GM18867 (cell line): ENCODE measurements around the gene ANKS1B.
"Not testable (repeated sequence)": the region's sequence is repeated elsewhere in the genome, so short reads cannot be mapped to it uniquely, and the experiment has no call there.

Experiments used
- ATAC-seq: cut with Tn5 transposase; IDR thresholded peaks from one replicate; pipeline ENCODE4 v1.9.1; 2021; ENCODE audit warnings: mild to moderate bottlenecking, moderate library complexity; ENCODE audit not compliant: unreplicated experiment

The ANKS1B gene

DNA sequence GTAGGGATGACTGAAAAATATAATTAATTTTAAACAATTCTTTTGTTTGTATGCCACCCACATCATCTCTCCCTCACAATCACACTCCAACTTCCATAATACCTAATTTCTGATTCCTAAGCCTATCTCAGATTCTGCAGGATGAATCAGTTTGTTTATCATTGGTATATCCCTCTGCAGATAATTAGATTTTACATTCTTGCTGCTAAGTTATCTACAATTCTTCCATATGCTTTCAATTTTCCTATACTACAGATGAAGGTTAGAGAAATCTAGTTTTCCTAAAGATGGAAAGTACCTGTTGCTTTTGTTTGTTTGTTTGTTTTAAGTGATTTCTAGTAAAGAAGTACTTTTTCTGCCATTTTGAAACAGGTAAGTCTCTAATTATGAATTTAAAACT lies 105.3 kb downstream of the ANKS1B start:
- no peak for ATAC-seq

DNA sequence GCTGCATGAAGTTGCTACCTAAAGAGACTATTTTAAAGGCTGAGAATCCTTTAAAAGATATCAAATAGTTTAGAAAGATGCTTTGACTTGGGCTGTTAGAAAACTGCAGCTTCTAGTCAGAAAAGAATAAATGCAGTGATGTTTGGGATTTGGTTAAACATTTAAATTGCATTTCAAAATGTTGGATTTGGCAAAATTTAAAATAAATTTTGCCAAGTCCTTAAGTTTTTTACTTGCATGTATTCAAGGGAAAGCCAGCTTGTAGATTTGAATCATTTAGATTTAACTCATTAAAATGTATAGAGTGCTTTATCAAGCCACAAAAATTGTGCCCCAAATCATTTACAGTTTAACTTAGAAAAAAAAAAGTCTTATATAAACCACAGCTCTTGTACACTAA lies 109.7 kb downstream of the ANKS1B start:
- ATAC-seq, result no peak

DNA sequence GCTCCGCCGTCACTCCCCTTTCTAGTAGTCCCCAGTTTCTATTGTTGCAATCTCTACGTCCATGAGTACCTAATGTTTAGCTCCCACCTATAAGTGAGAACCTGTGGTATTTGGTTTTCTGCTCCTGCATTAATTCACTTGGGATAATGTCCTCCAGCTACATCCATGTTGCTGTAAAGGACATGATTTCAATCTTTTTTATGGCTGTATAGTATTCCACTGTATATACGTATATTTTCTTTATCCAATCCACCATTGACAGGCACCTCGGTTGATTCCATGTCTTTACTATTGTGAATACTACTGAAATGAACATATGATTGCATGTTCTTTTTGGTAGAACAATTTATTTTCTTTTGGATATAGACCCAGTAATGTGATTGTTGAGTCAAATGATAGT lies 114.7 kb downstream of the ANKS1B start:
- no peak for ATAC-seq

DNA sequence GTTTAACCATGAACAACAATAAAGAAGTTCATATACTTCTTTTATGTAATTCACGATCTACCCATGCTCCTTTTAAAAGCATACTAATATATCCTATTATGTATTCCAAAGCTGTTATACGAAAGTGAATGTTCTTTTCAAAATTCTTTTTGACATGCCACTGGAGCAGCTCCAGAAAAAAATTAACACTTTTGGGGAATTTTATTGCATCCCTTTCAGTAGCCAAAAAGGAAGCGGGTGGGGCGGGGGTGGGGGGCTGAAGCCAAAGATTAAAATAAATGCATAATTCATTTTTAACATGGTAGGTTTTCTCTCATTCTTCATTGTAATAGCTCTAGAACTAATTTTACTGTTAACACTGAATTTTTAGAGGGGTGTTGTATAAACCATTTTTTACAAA lies 123.0 kb downstream of the ANKS1B start:
- no peak for ATAC-seq

DNA sequence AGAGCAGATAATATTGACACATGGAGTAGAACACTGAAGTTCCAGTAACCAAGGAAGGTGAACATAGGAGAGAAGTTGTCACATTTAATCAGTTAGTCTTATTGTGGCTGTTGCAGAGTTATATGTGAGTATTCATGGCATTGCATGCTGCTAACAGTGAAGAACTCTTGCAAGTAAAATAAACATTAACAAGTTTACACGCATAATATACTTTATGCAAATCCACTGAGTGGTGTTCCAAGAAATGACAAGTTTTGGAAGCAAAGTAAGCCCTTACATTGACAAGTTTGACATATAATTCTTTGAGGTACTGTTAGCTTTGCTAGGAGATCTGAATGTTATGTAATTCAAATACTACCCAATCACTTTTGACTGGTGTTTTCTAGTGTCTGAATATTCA lies 125.6 kb downstream of the ANKS1B start:
- ATAC-seq, result no peak

DNA sequence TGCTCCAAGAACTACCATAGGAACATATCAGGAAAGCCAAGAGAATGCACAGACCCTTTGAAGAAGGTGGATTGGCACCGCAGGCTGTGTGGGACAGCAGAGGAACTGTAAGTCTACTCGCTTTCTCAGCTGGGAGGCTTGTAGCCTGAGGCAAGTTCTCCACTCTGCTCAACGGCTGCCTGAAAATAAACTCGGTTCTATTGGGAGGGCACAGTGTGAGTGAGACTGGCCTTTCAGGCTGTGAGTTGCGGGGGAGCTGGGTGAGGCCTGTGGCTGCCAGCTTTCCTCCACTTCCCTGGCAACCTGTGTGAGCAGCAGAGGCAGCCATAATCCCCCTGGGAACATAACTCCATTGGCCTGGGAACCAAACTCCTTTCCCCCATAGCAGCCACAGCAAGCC lies 132.1 kb downstream of the ANKS1B start:
- no peak for ATAC-seq

DNA sequence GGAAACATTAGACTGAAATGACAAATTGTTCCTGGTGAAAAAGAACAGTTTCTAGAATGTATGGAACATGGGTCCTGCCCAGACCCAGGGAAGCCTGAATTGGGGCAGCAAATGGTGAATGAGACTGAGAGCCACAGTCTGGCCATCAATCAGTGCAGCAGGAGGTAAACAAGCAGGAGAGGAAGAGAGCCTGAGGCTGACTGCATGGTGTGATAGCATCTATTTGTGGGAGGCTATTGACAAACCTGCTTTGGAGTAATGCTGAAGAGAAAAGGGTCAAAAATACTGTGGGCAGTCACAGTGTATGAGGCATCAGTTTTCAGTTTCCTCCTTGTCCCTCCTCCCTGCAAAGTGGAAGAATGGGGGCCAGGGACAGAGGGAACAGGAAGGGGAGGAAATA lies 136.8 kb downstream of the ANKS1B start:
- no peak for ATAC-seq

DNA sequence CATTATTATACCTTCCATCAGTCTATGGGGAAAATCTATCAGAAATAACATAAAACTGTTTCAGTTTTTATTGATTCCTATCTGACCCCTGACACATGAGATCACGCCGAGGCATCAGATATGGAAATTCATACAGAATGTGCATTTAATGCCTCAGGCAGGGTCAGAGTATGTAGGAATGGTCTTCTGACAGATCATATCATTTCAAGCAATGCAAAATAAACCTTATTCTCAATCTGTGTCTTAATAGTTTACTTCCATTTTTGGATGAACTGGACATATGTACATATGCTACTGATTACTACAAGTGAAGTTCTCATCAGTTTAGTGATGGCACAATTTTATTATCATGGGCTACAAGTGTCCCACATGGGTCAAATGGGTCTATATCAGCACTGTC lies 150.0 kb downstream of the ANKS1B start:
- no peak for ATAC-seq

DNA sequence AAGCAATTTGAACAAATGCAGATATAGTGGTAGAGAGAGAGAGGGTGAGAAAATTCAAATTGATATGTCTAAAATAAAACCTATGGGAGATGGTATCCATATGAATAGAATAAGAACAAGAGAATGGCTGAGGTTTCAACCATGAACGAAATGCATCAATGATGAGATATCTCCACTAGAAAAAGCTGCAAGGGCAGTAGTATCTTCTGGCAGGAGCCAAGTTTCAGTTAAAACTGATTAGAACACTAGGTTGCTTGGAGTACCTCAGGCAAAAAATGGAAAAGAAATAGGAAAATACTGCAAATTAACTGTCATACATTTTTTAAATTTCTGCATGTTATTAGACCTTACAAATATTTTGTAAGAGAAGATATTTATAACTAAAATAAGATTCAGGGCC lies 151.3 kb downstream of the ANKS1B start:
- ATAC-seq, result no peak

DNA sequence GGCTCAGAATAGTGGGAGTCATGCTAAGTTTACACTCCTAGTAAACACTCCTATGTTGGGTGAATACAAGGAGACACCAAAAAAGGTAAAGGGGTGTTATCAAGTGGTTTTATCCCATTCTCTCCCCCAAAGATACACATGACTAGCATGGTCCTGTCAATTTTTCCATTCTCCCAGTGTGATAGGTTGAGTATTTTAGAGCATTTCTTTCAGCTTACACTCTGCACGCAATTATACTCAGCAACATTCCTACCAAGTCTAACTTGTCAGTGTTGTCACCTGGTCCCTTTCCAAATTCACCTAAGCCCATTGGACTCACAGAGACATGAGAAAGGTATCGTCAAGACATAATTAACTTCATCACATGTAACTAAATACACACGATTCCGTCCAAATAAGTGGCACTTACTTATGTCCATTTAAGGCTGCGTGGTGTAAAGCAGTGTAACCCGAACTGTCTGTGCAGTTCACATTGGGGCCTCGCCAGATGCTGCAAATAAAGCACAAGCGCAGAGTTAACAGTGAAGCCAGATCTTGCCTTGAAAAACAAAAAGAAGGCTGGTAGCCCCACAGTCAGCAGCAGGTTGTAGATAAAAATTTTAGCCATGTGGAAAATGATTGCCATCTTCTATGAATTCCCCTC lies 159.7 kb downstream of the ANKS1B start:
- no peak for ATAC-seq

DNA sequence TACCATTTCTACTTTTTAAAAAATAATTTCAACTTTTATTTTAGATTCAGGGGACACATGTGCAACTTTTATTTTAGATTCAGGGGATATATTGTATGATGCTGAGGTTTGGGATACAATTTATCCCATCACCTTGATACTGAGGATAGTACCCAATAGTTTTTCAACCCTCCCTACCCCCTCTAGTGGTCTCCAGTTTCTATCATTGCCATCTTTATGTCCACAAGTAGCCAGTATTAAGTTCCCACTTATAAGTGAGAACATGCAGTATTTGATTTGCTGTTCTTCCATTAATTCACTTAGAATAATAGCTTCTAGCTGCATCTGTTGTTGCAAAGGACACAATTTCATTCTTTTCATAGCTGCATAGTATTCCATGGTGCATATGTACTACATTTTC lies 162.5 kb downstream of the ANKS1B start:
- ATAC-seq, result no peak

DNA sequence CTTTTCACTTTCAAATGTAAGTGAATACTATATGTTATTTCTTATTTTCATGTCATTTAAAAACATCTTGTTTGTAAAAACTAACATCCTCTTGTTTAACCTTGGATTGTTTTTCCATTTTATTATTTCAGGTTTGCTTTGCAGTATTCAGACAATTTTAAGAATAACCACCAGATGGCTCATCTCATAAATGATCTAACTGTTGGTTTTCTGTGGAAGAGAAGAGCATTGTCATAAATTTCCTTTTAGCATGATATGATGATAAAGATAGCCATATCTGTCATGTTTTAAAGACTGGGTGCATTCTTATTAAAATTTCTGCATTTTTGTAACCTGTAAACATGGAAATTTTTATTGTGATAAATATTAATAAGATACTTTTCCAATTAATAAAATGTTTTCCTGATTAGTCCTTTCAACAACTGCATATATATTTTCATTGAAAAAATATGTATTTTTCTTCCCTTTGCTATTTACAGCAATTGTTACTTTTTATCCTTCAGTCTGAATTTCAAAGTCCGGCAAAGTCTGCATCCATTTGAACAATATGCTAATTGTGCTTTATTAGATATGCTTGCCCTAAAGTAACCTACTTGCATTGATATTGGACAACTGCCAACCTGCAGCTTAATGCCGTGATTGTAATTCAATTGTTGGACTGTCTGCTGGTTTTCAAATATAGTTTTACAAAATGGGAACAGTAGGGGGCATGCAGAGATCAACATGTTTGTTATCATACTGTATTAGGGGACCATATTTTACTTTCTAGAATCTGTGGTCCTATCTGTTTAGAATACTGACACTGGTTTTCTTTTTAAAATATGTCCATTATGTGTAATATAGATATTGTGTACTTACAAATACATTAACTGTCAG lies 173.8 kb downstream of the ANKS1B start:
- no peak for ATAC-seq

DNA sequence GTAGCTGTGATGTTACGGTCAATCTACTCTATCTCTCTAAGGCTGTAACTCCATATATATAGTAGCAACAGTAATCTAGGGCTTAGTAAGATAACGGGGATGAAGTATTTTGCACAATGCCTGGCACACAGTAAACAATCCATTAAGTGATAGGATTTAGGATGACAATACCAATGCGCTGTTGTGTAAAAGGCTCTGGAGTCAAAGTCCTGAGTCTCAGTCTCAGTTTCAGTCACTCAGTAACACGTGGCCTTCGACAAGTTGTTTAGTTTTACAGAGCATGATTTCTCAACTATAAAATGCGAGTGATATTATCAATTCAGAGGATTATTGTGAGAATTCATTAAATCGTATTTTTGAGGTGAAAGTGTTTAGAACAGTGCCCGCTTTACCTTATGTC lies 174.8 kb downstream of the ANKS1B start:
- no peak for ATAC-seq

DNA sequence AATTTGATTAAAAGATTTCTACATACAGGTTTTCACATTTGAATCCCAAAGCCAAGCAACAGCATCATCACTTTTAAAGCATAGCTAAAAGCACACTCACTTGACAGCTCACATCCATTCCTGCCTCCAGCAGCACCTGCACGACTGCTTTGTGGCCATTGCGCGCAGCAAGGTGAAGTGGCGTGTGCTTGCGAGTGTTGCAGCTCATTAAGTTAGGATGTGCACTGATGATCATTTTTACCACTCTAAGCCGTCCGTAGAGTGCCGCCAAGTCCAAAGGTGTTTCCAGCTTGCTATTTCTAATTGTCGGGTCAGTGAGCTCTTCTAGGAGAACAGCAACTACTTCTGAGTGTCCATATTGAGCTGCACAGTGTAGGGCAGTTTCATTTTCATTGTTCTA lies 178.4 kb downstream of the ANKS1B start:
- no peak for ATAC-seq

DNA sequence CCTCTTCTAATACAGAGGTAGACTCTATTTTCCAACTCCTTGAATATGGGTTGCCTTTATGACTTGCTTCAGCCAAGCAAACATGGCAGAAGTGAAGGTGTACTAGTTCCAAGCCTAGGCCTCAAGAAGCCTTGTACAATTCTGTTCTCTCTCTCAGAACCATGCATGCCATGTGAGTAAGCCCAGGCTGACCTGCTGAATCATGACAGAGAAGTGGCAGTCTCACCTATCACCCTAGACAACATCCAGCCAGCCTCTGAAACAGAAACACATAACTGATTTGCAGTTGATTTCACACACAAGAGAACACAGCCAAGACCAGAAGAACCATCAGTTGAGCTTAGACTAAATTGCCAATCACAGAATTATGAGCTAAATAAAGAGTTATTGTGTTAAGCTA lies 180.0 kb downstream of the ANKS1B start:
- ATAC-seq, result no peak

DNA sequence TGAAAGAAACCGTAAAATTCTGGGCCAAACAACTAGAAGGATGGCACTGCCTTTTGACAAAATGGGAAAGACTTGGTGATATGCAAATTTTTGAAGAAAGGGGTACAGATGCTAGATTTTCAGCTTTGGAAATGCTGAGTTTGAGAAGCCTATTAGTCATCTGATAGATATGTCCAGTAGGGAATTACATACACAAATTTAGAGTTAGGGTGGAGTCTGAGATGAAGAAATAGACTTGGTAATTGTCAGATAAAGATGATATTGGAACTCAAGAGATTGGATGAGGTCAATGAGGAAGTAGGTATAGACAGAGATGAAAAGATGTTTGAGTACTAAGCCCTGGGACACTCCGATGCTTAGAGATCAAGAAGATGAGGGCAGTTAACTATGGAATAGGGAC lies 184.1 kb downstream of the ANKS1B start:
- ATAC-seq, result no peak

DNA sequence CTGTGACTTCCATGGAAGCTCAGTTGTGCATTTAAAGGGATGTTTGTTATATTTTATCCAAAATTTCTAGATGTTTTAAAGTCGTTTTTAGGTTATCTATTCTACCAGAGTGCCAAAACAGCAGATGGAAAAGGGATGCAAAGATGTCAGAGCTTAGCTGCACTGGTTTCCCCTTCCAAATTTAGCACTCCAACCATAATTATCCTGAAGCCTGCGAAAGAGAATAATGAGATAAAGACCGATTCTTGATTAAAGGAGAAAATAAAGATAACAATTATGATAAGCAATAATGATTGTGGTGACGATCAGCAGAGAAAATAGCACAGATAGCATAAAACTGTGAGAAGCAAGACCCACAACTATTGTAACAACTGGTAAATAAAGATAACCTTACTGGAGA lies 186.8 kb downstream of the ANKS1B start:
- not testable (repeated sequence) for ATAC-seq

DNA sequence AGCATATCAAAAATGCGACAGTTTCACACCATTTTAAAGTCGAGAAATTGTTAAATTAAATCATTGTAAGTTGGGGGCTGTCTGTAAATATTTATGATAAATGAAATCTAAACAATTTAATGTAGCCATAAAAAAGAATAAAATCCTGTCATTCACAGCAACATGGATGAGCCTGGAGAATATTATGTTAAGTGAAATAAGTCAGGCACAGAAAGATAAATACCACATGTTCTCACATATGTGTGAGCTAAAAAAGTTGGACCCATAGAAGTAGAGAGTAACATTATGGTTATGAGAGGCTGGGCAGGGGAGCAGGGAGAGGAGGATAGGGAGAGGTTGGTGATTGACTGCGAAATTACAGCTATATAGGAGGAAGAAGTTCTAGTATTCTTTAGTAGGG lies 201.3 kb downstream of the ANKS1B start:
- ATAC-seq, result no peak

DNA sequence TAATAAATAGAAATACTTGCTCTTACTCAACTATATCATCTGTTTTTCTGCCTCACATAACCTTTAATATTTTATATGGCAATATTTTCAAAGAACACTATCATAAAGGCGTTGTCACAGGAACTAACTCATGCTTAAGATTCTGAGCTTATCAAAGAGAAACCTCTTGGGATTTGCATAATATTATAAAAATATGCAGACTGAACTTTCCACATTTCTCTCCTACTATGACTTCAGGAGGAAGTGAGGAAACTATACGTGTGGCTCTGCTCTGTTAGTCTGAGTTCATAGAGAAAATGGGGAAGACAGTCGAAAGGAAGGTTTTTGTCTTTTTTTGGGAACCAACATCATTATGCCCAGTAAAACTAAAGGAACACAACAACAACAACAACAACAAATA lies 212.5 kb downstream of the ANKS1B start:
- no peak for ATAC-seq

DNA sequence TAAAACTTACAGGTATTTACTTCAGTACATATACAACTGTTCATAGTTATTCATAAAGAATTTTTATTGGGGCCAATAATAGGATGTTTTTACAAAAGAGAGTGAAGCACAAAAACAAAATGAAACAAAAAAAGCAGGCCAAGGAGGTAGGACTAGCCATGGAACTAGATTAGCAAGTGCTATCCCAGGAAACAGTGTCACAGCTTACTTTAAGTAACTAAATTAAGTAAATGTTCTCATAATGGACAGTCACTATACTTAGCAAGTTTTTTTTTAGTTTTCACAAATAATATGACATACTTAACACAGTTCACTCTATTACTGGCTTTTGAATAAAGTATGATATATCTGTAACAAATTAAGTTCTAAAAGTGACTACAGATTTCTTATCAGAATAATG lies 213.1 kb downstream of the ANKS1B start:
- ATAC-seq, result no peak

DNA sequence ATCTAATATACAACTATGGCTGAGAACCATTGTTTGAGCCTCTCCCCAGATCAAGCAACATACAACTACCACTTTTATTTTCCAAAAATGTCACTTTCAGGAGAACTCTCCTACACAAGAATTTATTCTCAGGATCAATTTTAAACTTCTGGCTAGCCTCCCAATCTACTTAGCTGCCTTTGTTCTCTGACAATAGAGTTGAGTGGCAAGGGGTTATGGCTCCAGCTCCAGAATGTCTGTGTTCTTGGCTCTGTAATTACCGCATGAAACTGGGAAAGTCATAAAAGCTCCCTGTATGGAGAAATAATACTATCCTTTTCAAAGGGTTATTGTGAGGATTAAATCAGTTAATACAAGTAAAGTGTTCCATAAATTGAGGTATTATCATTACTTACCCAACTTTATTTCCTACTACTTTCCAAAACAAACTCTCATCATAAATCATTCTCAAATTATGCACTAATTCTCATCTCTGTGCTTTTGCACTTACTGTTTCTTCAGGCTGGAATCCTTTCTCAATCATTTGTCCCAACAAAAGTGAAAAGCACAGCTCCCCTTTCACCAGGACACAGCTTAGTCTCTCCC lies 215.2 kb downstream of the ANKS1B start:
- ATAC-seq, result no peak

DNA sequence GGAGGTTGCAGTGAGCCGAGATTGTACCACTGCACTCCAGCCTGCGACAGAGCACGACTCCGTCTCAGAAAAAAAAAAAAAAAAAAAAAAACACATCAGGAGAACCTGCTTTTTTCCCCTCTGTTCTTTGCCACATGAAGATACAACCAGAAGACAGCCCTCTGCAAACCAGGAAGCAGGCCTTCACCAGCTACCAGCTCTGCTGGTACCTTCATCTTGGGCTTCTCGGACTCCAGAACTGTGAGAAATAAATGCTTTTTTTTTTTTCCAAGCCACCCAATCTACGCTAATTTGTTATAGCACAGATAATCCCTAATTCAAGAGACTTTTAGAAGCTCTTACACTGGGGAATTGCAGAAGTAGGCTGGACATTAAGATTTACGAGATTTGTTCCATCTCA lies 216.0 kb downstream of the ANKS1B start:
- no peak for ATAC-seq
